A375 (cell line): ENCODE results near the gene MYD88. TPM values are rescaled to one million over a fixed set of nuclear protein-coding genes. Genes with fewer than 3 reads are reported as not detected.

Experiments
- small RNA-seq: library from RNA; depleted of rRNA; stranded (forward); fragments of <200 nt; gene quantifications from one replicate; pipeline ENCODE3, GENCODE V24; 2014
- total RNA-seq: library from RNA; depleted of rRNA; stranded (reverse); fragments of >200 nt; shearing (Covaris generic); gene quantifications from 2 replicates; pipeline ENCODE4 v1.2.3, GENCODE V29; 2014; rRNA removed

MYD88 gene
- total RNA-seq, result 3.3 and 5.5 TPM in 2 replicates

GRCh38 chr3:38138349-38139190, at the start of gene MYD88:
MYD88 (plus strand) TSS chr3:38138661; CDS start chr3:38138701, 40 bp downstream.

DNA sequence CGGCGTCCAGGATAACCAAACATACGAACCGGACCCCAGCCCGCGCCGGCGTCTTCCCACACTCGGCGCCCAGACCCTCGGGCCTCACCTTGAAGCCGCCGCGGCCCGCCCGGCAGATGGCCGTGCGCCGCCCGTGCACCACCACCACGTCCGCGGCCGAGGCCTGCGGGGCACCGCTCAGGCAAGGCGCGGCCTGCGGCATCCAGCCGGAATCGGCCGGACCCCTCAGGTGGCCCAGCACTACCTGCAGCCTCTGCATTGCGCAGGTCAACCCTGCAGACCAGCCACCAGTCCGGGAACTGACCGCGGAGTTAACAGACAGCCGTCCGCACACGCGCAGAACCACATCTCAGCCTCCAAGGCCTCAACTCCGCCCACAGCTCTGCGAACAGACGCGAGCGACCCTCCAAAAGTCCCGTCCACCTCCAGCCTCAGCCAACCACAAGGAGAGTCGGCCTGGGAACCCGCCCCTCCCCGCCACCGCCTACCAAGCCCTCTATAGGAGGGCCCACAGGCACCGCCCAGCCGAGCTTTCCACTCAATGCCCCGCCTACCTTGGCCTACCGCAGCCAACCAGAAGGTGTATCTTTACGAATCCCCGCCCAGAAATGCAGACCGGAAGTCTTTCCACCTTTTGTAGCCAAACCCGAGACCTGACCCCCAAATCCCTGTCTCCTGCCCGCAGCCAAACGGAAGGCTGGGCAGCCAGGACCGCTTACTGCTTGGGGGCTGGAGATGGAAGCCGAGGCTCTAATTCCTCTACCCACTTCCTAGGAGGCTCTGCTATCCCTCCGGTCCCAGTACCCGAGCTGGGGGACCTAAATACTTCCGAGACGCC, 1.5 kb upstream of the MYD88 start, which contains the start of gene ACAA1:
Gene ACAA1, minus strand, starts transcription at position 351 of the 838 bp plus-strand sequence. Its CDS starts 92 bp downstream, at position 259.

GRCh38 chr3:38164952-38165721, 26.7 kb downstream of the MYD88 start, which contains the start of gene OXSR1:
OXSR1 (plus strand) TSS chr3:38165537; CDS start chr3:38165877, 340 bp downstream.

Small RNA genes lying within 50 kb of the gene (small RNA-seq; reads per million reads assigned to genes)
- not detected for gene RF00019

Other genes starting within 250 kb of the MYD88 start
- 2.0 and 2.9 TPM in 2 replicates for gene VILL, start 147.9 kb upstream of the MYD88 start, total RNA-seq
- gene PLCD1, start 109.0 kb upstream of the MYD88 start, total RNA-seq, result 6.8 and 7.2 TPM in 2 replicates
- gene DLEC1, start 99.5 kb upstream of the MYD88 start, total RNA-seq, result 0.11 TPM in 1 of 2 replicates, not detected in the other
- gene ACAA1, start 1.5 kb upstream of the MYD88 start, total RNA-seq, result 17.7 and 26.8 TPM in 2 replicates
- gene OXSR1, start 26.9 kb downstream of the MYD88 start, total RNA-seq, result 39.6 and 40.4 TPM in 2 replicates
- 0.26 and 0.29 TPM in 2 replicates for gene SLC22A13, start 127.2 kb downstream of the MYD88 start, total RNA-seq
- gene SLC22A14, start 143.6 kb downstream of the MYD88 start, total RNA-seq, result 0.29 TPM in 1 of 2 replicates, not detected in the other
- 14.2 and 18.5 TPM in 2 replicates for gene XYLB, start 208.1 kb downstream of the MYD88 start, total RNA-seq